Neural progenitor cell (in vitro differentiated cells): ENCODE measurements around the gene DTYMK.

Experiments
- EZH2 ChIP-seq: fragments of 200-600 bp; sonication (generic); IDR thresholded peaks from 2 replicates; pipeline ENCODE4 v1.6.1; 2017; ENCODE audit warnings: antibody characterized with exemption, mild to moderate bottlenecking, moderate library complexity
- TF ChIP-seq, protein P1 (sequence below): fragments of 200-600 bp; sonication (generic); IDR thresholded peaks from 2 replicates; pipeline ENCODE4 v1.5.1; 2017; ENCODE audit warnings: antibody characterized with exemption, mild to moderate bottlenecking

DNA sequence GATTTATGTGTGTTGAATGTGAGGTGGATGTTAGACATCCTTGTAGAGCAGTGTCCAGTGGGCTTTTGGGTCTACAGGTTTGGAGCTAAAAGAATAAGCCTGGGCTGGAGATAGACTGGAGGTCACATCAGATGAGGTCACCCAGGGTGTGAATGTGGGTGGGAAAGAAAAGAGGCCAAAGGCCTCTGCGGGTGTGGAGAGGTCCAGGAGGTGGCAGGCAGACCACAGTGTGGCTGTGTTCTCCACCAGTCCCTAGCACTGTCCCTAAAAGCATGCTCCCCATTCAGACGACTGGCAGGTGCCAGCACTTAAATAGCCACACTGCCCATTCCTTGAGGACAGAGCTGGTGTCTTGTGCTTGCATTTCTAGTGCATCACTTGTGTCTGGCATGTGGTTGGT lies 45.0 kb downstream of the DTYMK start:
- TF ChIP-seq, protein P1, sequence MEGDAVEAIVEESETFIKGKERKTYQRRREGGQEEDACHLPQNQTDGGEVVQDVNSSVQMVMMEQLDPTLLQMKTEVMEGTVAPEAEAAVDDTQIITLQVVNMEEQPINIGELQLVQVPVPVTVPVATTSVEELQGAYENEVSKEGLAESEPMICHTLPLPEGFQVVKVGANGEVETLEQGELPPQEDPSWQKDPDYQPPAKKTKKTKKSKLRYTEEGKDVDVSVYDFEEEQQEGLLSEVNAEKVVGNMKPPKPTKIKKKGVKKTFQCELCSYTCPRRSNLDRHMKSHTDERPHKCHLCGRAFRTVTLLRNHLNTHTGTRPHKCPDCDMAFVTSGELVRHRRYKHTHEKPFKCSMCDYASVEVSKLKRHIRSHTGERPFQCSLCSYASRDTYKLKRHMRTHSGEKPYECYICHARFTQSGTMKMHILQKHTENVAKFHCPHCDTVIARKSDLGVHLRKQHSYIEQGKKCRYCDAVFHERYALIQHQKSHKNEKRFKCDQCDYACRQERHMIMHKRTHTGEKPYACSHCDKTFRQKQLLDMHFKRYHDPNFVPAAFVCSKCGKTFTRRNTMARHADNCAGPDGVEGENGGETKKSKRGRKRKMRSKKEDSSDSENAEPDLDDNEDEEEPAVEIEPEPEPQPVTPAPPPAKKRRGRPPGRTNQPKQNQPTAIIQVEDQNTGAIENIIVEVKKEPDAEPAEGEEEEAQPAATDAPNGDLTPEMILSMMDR, result no peak
- no peak for TF ChIP-seq EZH2
